RCC 7860 (cell line): ENCODE measurements around the gene SCIN.
"Not testable (repeated sequence)": the region's sequence is repeated elsewhere in the genome, so short reads cannot be mapped to it uniquely, and the experiment has no call there.

Source experiments
- DNase-seq: peaks from one replicate; pipeline ENCODE4 v3.0.0-alpha.2; 2015; ENCODE audit warnings: low spot score
- FAIRE-seq: peaks from 2 replicates; lab custom pipeline; 2012; peaks lifted over from hg19 to GRCh38; lab: Jason Lieb, UNC

Gene SCIN

GRCh38 chr7:12686234-12686890 lies 115.8 kb downstream of the SCIN start:
- FAIRE-seq: peak; percentile 76
- DNase-seq: peak; percentile 99

- FAIRE-seq: peak; percentile 90
- DNase-seq: peak; percentile 96
Observed at GRCh38 chr7:12686891-12687717, 116.6 kb downstream of the SCIN start, which contains the start of gene ARL4A. TSS of gene ARL4A (plus strand) at chr7:12687633. CDS start at chr7:12688255, 622 bp downstream.

- DNase-seq (no peak), FAIRE-seq (no peak)
Observed at GRCh38 chr7:12687718-12688171, 117.2 kb downstream of the SCIN start.

GRCh38 chr7:12688485-12689170 lies 118.1 kb downstream of the SCIN start:
- FAIRE-seq: peak; percentile 32
- not testable (repeated sequence) for DNase-seq

- no peak for DNase-seq
- FAIRE-seq: no peak
Observed at GRCh38 chr7:12689451-12689850, 118.9 kb downstream of the SCIN start.

- no peak for DNase-seq
- FAIRE-seq: no peak
Observed at GRCh38 chr7:12690041-12690878, 119.7 kb downstream of the SCIN start.

- not testable (repeated sequence) for FAIRE-seq, DNase-seq
Observed at GRCh38 chr7:12691388-12691787, 120.9 kb downstream of the SCIN start.

- FAIRE-seq: no peak
- no peak for DNase-seq
Observed at GRCh38 chr7:12692035-12692434, 121.5 kb downstream of the SCIN start.

GRCh38 chr7:12692479-12693259 lies 122.1 kb downstream of the SCIN start:
- FAIRE-seq (peak; percentile 27), DNase-seq (no peak)

- DNase-seq: no peak
- no peak for FAIRE-seq
Observed at GRCh38 chr7:12694817-12695216, 124.3 kb downstream of the SCIN start.

- FAIRE-seq: no peak
- no peak for DNase-seq
Observed at GRCh38 chr7:12695965-12696364, 125.4 kb downstream of the SCIN start.

GRCh38 chr7:12699299-12699698 lies 128.8 kb downstream of the SCIN start:
- DNase-seq (no peak), FAIRE-seq (no peak)

- DNase-seq (no peak), FAIRE-seq (no peak)
Observed at GRCh38 chr7:12701433-12701832, 130.9 kb downstream of the SCIN start.

- DNase-seq (no peak), FAIRE-seq (no peak)
Observed at GRCh38 chr7:12703881-12704280, 133.4 kb downstream of the SCIN start.

- DNase-seq: no peak
- FAIRE-seq: no peak
Observed at GRCh38 chr7:12705878-12706277, 135.4 kb downstream of the SCIN start.

- FAIRE-seq: peak; percentile 82
Observed at GRCh38 chr7:12706900-12707536, 136.5 kb downstream of the SCIN start.

GRCh38 chr7:12708314-12708713 lies 137.8 kb downstream of the SCIN start:
- DNase-seq (no peak), FAIRE-seq (no peak)

More at GRCh38 chr7:12706900-12707536, 136.5 kb downstream of the SCIN start:
- DNase-seq: peak; percentile 34
